ENCODE measurements around the gene OPCML.

Gene OPCML

DNA sequence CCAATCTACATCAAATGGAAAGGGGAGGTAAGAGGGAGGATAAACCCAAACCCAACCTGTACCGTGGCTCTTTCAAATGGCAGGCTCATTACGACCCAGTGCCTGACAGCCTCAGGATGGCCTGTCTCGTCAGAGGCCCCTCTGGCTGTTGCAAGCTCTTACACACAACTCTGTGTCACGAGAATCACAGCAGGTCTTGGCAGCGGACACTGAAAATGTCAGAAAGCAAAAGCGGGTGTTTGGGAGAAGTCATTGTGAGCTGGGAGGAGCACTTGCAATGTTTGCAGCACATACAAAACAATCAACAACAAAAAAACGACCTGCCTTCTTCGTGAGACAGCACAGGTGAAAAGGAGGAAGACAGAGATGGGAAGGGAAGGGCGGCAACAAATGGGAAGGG is 248.1 kb downstream of the OPCML start:
- DNase-seq (ENCODE audit: low read depth), result no peak

DNA sequence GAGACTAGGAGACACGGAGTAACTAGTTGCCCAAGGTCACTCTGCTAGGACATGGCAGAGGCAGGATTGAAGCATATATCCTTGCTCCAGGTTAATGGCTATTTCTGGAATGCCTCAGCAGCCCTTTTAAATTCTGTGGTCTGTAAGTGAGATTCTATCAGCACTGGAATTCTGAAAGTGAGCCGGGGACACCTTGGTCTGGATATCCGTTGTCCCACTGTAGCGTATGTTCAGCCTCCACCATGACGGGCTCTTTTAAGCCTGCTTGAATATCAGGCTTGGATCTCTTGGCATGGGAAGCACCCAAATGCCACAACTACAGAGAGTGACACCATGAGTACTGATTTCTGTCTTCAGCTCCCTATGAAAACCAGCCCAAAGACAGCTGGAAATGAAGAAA is 254.4 kb downstream of the OPCML start:
- no peak for DNase-seq (ENCODE audit: low read depth)

DNA sequence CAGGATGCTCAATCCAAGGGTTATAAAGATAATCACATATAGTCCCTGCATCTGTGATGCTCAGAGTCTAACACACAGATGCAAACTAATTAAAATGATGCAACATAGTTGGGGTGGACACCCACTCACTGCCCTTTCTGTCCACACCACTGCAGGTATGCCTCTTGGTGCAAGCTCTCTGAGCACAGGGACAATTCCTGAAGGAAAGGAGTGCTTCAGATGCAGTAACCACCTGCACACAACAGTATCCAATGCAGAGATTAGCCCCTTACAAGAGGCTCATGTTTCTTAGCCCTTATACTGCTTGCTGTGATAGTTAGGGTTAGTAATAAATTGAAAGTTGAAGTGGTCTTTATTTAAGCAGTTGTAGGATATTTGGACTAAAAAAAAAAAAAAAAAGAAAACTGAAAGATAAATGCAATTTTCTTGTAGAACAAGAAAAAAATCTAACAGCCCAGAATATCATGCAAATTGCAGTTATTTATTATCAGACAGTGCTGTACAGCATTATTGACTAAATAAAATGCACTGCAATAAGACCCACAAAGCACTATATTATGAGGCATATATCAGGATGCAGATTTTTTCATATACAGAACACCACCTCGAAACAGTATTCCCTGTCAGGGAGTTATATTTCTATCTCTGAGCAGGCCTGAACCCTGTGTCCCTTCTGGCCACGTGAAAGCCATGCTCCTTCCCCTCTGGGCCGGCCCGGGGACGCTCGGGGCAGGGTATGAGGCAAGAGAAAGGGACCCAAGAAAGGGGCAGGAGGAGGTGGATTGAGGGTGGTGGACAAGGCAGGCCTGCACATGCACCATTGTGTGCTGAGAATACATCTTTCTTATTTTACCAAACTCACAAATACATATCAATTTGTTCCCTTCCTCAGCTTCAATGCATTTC is 260.2 kb downstream of the OPCML start:
- DNase-seq (ENCODE audit: low read depth), result no peak

DNA sequence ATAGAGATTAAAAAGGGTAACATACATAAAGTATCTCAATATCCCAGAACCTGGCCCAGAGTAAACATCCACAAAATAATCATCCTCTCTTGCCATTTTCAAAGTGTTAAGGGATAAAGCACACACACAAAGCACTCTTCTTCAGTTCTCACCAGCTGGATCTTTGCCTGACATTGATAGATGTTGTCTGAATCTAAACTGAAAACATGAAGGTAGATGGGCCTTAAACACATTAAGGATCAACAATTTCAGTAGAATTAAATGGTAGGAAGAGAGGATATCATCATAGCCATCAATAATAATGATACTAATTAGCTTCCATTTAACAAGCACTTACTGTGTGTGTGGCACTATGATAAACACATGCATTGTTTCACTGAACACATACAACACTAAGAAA is 261.1 kb downstream of the OPCML start:
- DNase-seq (ENCODE audit: low read depth), result no peak

DNA sequence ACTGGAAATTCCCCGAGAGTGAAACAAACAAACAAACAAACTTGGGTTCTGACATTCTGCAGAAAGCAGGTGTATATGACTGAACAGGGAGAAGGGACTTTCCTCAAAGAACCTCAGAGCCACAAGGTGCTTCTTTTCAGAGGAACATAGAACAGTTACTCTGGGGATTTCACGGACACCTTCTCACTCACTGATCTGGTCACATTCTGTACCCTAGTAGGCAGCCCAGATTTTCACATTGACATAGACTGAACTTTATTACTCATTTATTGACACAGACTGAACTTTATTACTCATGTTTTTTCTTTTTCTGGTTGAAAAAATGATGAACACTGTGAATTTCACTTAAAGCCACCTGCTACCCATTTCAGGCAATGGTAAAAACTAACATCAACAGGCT is 263.0 kb downstream of the OPCML start:
- DNase-seq (ENCODE audit: low read depth), result no peak

DNA sequence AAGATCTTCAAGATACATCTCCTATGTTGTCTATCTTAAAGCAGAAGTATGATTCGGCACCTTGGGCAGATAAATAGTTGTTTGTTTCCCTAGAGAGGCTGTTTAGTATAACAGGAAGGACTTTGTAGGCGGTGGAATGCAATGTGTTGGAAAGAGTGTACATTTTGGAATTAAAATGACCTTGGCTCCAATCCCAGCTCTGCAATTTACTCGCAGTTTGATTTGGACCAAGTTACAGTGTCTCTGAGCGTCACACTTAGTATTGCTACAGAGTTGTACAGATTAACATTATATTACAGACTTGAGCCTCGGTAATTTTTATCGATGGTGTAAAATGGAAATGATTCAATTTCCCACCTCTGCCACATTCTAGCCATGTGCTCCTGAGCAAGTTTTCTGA is 265.3 kb downstream of the OPCML start:
- no peak for DNase-seq (ENCODE audit: low read depth)

DNA sequence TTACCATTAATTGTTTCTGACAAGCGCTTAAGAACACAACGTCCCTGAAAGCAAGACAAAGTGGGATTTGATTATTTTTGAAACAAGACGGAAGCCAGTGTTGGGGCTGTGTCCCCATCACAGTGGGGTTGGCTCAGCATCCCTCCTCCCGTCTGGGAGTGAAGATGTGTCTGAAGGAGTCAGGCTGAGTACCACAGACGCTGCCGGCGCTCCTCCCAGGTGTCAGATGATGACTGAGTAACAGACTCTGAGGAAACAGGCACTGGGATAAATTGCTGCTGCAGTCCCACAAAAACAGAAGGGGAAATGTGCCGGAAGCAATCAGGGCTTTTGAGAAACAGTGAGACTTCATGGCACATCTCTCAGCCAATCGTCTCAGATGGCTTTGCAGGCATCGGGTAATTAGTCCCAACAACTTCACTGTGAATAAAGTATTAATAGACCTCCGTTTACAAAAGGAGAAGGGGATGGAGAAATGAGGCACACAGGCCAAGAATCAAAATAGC is 266.7 kb downstream of the OPCML start:
- no peak for DNase-seq (ENCODE audit: low read depth)

DNA sequence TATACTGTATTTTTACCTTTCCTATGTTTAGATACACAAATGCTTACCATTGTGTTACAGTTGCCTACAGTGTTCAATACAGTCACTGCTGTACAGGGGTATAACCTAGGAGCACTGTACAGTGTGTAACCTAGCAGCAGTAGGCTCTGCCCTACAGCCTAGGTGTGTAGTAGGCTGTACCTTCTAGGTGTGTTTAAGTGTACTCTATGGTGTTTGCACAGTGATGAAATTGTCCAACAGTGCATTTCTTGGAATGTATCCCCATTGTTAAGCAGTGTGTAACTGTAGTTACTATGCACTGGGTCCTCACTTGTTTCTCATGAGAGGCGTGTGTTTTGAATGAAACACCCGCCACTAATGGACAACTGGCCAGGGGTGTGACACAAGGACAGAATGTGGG is 269.0 kb downstream of the OPCML start:
- DNase-seq (ENCODE audit: low read depth), result no peak

DNA sequence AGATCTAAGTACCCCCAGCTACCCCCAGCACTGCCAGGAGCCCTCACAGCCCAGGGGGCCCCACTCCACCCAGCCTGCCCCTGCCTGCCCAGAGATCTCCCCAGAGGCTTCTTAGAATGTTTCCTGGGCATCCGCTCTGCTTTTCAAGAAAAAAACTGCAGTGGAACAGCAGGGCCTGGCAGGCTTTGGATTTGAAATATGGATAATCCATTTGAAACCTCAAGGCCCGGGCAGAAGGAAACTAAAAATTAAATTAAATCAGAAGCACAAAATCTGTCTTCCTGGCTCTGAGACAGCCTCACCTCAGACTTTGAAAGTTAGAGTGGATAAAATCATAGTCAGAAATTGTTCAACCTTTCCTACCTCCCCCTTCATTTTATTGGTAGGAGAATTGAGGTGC is 273.6 kb downstream of the OPCML start:
- no peak for DNase-seq (ENCODE audit: low read depth)

DNA sequence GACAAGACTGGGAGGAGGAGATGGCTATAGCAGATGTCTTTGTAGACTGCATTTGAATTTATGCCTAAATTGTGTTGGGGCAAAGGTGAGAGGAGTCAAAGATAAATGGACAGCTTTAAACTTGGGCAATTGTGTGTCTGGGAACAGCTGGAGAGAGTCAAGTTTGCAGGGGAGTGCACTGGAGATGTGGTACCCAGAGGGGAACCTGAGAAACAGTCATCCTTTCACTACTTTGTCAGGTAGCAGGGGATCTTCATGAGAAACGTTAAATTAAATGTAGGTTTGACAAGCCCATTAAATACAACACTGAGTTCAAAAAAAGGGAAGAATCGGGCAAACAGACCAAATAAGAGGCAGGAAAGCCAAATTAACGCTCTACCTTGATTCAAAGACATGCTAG is 277.7 kb downstream of the OPCML start:
- no peak for DNase-seq (ENCODE audit: low read depth)

DNA sequence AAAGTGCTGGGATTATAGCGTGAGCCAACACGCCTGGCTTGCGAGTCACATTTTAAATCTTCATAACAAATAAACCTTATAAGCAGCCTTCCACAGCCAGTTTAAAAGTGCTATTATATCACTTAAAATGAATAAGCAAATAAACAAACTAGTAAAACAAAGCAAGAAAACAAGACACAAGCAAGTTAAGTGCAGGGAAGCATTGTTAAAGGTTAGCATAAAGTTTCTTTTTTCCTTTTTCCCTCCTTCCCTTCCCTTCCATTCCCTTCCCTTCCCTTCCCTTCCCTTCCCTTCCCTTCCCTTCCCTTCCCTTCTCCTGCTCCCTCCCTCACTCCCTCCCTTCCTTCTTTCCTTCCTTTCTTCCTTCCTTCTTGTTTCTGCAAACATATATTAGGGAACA is 278.7 kb downstream of the OPCML start:
- no peak for DNase-seq (ENCODE audit: low read depth)

DNA sequence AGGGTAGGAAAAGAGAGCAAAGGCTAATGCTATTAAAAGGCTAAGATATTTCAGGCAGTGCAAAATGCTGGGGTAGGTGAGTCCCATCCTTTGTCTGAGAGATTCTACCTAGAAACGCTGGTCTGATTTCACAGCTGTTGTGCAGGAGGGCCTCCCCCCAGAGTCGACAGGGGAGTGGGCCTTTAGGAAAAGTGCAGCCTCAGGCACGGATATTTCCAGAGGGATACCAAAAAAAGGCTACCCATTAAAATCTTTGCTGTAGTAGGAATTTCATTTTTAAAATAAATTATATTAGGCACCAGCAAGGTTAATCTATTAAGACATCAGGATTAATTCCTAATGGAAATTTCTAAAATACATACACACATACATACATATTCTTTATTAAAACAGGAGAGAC is 280.5 kb downstream of the OPCML start:
- no peak for DNase-seq (ENCODE audit: low read depth)

DNA sequence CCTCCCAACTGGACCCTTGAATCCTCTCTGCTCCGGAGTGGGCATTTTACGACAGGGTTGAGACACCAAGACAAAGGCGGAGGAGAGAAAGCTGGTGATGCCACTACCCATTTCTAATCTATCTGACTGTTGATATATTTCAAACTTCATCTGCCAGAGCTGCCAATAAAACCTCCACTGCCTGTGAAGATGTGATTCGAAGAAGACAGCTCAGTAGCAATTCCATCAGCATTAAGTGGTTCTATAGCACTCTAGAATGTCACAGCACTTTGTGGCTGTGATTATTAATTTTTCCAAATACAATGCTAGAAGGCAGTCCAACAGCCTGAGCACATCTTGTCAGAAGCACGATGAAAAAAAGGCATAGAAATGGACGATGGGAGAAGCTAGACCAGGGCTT is 282.8 kb downstream of the OPCML start:
- DNase-seq (ENCODE audit: low read depth), result no peak

DNA sequence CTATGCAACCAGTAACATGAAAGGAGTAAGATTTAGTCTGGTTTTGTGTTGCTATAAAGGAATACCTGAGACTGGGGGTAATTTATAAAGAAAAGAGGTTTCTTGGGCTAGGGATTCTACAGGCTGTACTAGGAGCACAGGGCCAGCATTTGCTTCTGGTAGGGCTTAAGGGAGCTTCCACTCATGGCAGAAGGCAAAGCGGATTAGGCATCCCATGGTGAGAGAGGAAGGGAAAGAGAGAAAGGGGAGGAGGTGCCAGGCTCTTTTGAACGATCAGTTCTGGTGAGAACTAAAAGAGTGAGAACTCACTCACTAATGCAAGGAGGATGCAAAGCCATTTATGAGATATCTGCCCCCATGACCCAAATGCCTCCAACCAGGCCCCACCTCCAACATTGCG is 283.2 kb downstream of the OPCML start:
- DNase-seq (ENCODE audit: low read depth), result no peak

DNA sequence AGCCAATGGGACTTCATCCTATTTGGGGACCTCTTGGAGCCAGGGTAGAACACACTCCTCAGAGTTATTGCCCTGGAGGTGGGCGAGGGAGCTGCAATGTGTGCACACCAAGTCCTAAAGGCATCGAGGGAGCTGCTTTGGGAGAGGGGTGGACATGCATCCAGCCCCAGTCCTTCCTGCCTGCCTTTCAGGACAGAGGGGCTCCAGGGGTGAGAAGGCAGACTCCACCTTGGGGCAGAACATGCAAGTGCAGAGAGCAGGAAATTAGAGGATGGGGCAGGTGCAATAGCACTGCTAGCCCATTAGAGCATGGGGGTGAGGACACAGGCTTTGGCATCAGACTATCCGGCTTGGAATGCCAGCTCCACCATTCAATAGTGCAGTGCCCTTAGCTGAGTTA is 288.5 kb downstream of the OPCML start:
- DNase-seq (ENCODE audit: low read depth), result no peak

DNA sequence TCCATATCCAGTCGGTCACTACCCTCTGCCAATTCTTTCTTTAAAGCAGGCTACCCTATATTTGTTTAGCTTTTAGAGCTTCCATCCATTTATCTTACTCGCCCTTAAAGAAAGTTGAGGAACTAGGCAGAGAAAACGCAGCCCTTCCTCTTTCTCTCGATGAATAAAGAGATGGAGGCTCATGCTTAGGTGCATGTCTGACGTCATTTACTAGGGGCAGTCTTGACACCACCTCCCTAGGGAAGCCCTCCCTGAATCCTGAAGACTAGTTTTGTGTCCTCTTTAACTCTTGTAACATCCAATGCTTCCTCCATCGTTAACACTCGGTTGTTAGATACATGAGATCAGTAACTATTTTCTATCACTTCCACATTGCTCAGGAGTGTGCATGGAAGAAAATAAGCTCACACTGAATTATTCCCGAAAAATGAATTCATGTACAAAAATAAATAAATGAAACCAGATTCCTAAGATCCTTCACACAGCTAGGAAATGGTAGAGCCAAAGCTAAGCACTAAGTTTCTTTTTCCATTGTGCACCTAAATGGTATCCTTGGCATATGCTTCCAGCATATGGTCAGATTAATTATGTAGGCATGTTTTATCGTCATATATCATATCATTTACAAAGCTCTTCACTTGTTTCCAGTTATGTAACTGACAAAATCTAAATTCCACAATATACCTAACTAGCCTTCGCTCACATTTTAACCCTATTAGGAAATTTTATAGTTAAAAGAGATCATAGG is 291.2 kb downstream of the OPCML start:
- no peak for DNase-seq (ENCODE audit: low read depth)

DNA sequence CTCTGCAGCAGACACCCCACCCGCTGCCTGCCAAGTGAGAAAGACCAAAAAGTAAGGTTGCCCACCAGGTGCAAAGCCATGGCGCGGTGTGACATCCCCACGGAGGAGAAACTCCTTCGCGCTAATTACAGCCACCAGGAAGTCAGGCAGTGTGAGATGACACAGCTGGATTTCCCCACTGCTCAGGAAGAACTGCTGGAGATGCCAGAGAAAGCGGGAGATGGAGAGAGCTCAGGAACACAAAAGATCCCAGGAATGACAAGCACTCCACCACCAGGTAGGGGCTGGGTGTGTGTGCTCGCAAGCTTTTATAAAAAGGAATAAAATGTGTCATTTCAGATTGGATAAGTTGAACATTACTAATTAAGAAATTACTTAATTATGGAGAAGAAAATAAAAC is 292.7 kb downstream of the OPCML start:
- DNase-seq (ENCODE audit: low read depth), result no peak

DNA sequence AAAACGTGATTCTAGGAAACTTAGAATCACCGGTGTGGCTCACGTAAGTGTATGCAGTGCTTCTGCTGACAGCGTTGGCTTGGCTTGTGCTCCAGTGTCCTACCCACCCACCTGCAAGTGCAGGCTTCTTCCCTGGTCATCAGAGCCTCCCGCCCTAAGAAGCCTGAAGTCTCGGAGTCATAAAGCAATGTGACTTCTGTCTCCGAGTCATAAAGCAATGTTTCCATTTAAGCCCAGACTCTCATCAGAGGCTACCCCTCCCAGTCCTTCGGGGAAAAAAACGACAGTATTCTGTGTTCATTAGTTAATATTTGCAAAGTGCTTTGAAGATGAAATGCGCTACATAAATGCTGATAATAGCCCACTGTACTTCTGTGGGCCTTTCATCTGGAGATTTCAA is 293.8 kb downstream of the OPCML start:
- no peak for DNase-seq (ENCODE audit: low read depth)

DNA sequence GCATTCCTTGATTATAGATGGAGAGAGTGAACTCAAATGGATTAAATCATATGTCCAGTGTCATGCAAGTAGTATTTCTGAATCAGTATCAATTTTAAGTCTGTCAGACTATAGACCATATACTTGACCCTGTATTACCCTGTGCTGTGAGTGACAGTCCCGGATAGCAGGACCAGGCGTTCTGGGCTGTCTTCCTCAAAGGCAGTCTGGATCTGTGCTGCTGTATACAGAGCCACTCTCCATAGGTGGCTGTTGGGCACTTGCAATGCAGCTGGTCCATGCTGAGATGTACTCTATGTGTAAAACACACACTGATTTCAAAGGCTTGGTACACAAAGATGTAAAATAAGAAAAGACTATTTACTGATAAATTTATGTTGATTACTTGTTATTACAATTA is 294.3 kb downstream of the OPCML start:
- DNase-seq (ENCODE audit: low read depth), result no peak

DNA sequence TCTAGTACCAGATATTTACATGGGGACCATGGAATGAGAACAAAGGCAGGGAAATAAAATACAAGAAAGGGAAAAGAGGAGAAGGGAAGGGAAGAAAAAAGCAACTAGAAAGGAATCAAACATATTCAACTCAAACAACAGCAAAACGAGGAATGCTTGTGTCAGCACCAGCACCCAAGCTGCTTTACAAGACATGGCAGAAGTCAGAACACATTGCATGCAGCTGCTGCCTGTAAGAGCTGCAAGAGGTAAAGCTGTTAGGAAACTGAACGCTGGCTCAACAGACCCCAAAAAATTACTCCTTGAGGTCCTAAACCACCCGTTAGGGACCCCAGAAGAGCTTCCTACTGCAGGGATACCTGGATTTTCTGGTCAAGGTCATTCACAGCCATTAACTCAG is 296.9 kb downstream of the OPCML start:
- DNase-seq (ENCODE audit: low read depth), result no peak

DNA sequence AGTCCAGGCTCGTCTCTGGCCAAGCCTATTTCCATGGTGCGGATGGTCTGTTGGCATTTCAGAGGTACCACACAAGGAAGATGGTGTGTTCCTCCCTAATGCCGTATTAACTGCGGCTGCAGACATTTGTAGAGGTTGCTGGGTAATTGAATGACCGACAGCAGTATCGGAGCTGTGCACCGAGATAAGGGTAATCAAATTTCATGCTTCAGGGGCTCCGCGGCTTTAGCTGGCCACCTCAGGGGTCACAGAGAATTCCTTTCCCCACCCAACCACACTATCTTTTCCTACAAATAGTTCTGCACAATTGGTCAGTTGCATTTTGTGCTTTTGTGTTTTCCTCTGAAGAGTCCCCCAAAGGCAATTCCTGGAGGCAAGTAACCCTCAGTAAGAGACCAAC is 297.4 kb downstream of the OPCML start:
- DNase-seq (ENCODE audit: low read depth), result no peak

DNA sequence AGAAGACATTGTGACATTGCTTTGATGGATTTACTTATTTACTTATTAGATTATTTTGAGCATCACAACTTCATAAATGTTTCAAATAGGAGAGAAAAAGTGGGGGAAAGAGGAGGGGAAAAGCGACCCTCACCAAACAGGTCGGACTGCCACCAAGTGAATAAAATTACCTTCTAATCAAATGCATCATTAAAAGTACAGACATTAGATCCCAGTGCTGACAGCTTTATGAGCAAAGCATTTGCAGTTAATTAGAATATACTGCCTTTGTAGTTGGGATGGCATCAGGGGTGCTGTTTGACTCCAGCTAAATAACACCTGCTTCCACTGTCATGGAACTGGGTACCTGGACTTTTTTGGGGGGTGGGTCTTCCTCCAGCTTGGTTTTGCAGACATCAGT is 299.6 kb downstream of the OPCML start:
- no peak for DNase-seq (ENCODE audit: low read depth)

DNA sequence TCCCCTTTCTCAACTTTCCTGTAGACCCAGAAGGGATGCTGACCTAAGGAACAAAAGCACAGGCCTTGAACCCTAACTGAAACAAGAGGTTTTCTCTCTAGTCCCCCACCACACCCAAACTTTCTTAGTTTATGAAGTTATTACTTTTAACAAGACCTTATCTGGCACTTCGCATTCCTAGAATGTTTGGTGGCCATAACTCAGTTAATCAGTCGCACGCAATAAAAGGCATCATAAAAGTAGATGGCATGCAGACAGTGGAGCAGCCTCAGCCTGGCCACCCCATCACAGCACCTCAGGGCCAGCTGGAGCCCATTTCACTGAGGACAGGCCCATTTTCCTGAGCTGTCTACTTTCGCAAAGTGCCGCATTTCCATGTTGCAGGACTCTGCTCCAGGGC is 301.9 kb downstream of the OPCML start:
- DNase-seq (ENCODE audit: low read depth), result no peak
